ENCODE measurements around the gene C5orf52. TPM values are rescaled to one million over a fixed set of nuclear protein-coding genes. Genes with fewer than 3 reads are reported as not detected.
"Not testable (repeated sequence)": the region's sequence is repeated elsewhere in the genome, so short reads cannot be mapped to it uniquely, and the experiment has no call there.

C5orf52 gene
- total RNA-seq, 2 donors from 2014 or later = not detected

DNA sequence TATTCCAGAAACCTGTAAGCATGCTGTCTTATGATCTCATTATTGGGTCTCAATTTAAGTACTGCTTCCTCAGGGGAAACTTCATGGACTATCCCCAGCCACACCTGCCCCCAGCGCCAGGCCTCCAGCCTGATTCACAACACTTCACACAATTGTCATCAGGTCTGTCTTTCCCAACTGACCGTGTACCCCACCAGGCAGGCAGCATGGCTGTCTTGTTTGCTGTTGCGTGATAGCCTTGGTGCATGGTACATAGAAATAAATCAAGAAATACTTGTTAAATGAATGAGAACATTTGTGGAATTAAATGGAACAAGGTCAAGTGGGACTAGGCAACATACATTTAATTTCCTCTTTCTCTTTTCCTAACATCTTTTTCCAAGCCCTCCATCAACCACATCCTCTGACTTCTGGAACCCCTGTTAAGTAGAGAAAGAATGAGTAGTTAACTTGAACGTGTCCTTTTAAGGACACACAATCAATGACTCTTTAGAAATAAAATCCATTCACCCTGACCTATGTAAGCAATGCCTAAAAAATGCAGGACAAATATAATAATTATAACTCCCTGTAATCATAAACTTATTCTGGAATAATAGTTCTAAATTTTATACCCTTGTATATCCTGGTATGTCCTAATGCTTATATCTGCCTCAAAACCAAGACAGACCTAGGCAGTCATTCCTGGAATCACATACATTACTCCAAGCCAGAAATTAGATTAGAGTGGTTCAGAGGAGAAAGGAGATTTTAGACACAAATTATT is 42.7 kb downstream of the C5orf52 start:
- Mint-ChIP-seq H3K4me3 (no peak overlapping the region), H3K27me3 (no peaks in the 10 kb centered on the region), H3K27ac (peak overlapping the region; percentile 45), H3K4me1 (peaks cover 17% of the 10 kb centered on the region), H3K36me3 (ENCODE audit: low read depth) (no peaks in the 10 kb centered on the region)
- DNase-seq (no peak), ATAC-seq (no peak)
- H3K9me3 ChIP-seq (ENCODE audit: control insufficient read depth, low read length, poor library complexity, severe bottlenecking) = no peaks in the 10 kb centered on the region

GRCh38 chr5:157714596-157714864 is 43.2 kb downstream of the C5orf52 start:
- ATAC-seq (no peak), DNase-seq (no peak)
- Mint-ChIP-seq H3K36me3 (ENCODE audit: low read depth) (no peaks in the 10 kb centered on the region), H3K27me3 (no peaks in the 10 kb centered on the region), H3K27ac (peak overlapping the region; percentile 45), H3K4me3 (no peak overlapping the region), H3K4me1 (peaks cover 17% of the 10 kb centered on the region)
- H3K9me3 ChIP-seq (ENCODE audit: control insufficient read depth, low read length, poor library complexity, severe bottlenecking) = no peaks in the 10 kb centered on the region

DNA sequence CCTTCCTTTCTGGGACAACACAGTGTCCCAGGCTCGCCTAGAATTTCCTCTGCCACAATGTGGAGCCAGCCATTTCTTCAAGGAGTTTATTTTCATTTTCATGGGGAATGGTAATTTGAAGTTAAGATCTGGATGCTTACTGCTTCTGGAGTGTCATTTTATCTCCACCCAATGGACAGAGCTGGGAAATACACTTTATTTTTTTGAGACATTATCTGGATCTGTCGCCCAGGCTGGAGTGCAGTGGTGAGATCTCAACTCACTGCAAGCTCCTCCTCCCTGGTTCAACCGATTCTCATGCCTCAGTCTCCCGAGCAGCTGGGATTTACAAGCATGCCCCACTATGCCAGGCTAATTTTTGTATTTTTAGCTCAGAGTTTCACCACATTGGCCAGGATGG is 47.2 kb downstream of the C5orf52 start:
- DNase-seq = no peak
- Mint-ChIP-seq H3K4me1 (peaks cover 18% of the 10 kb centered on the region), H3K27me3 (no peaks in the 10 kb centered on the region), H3K27ac (peak overlapping the region; percentile 80), H3K36me3 (ENCODE audit: low read depth) (no peaks in the 10 kb centered on the region), H3K4me3 (peak overlapping the region; percentile 71)
- no peaks in the 10 kb centered on the region for H3K9me3 ChIP-seq (ENCODE audit: control insufficient read depth, low read length, poor library complexity, severe bottlenecking)
- peak; percentile 85 for ATAC-seq

GRCh38 chr5:157719245-157719644 is 47.9 kb downstream of the C5orf52 start:
- DNase-seq (no peak), ATAC-seq (no peak)
- Mint-ChIP-seq H3K27ac (no peak overlapping the region), H3K4me3 (no peak overlapping the region), H3K4me1 (peaks cover 20% of the 10 kb centered on the region), H3K27me3 (no peaks in the 10 kb centered on the region), H3K36me3 (ENCODE audit: low read depth) (peaks cover 2% of the 10 kb centered on the region)
- no peaks in the 10 kb centered on the region for H3K9me3 ChIP-seq (ENCODE audit: control insufficient read depth, low read length, poor library complexity, severe bottlenecking)

DNA sequence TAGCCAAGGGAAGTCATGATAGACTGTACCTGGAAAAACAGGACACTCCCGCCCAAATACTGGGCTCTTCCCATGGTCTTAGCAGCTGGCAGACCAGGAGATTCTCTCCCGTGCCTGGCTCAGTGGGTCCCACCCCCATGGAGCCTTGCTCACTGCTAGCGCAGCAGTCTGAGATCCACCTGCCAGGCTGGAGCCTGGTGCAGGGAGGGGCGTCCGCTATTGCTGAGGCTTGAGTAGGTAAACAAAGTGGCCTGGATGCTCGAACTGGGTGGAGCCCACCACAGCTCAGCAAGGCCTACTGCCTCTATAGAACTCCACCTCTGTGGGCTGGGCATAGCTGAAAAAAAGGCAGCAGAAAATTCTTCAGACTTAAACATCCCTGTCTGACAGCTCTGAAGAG is 49.8 kb downstream of the C5orf52 start:
- H3K27me3 Mint-ChIP-seq = no peaks in the 10 kb centered on the region
- DNase-seq (no peak), ATAC-seq (no peak)
- no peak overlapping the region for H3K27ac Mint-ChIP-seq
- H3K9me3 ChIP-seq (ENCODE audit: control insufficient read depth, low read length, poor library complexity, severe bottlenecking) = no peaks in the 10 kb centered on the region
- H3K4me3 Mint-ChIP-seq = no peak overlapping the region
- H3K4me1 Mint-ChIP-seq = peaks cover 20% of the 10 kb centered on the region
- H3K36me3 Mint-ChIP-seq (ENCODE audit: low read depth) = peaks cover 5% of the 10 kb centered on the region

DNA sequence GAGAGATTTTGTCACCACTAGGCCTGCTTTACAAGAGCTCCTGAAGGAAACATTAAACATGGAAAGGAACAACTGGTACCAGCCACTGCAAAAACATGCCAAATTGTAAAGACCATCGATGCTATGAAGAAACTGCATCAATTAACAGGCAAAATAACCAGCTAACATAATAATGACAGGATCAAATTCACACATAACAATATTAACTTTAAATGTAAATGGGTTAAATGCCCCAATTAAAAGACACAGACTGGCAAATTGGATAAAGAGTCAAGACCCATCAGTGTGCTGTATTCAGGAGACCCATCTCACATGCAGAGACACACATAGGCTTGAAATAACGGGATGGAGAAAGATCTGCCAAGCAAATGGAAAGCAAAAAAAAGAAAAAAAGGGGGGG is 51.6 kb downstream of the C5orf52 start:
- H3K27ac Mint-ChIP-seq; H3K9me3 ChIP-seq (ENCODE audit: control insufficient read depth, low read length, poor library complexity, severe bottlenecking); H3K4me3 Mint-ChIP-seq; ATAC-seq; H3K36me3 Mint-ChIP-seq (ENCODE audit: low read depth); H3K27me3 Mint-ChIP-seq; DNase-seq: not testable (repeated sequence)
- peaks cover 12% of the 10 kb centered on the region for H3K4me1 Mint-ChIP-seq

GRCh38 chr5:157726607-157727006 is 55.3 kb downstream of the C5orf52 start:
- not testable (repeated sequence) for H3K27me3 Mint-ChIP-seq; H3K4me1 Mint-ChIP-seq; H3K4me3 Mint-ChIP-seq; H3K36me3 Mint-ChIP-seq (ENCODE audit: low read depth); ATAC-seq; DNase-seq; H3K9me3 ChIP-seq (ENCODE audit: control insufficient read depth, low read length, poor library complexity, severe bottlenecking); H3K27ac Mint-ChIP-seq

DNA sequence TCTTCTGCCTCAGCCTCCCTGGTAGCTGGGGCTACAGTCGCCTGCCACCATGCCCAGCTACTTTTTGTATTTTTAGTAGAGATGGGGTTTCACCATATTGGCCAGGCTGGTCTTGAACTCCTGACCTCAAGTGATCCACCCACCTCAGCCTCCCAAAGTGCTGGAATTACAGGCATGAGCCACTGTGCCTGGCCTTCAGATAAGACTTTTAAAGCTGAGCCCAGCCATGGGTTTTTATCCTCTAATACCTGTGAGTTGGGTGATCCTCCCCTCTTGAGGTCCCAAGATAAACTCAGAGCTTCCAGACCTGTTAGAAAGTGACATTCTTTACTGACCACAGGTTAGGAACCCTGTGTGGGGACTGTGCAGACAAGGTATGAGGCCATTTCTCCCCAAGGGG is 56.5 kb downstream of the C5orf52 start:
- peaks cover 13% of the 10 kb centered on the region for H3K4me1 Mint-ChIP-seq
- H3K27ac Mint-ChIP-seq; H3K27me3 Mint-ChIP-seq; H3K9me3 ChIP-seq (ENCODE audit: control insufficient read depth, low read length, poor library complexity, severe bottlenecking); DNase-seq; H3K4me3 Mint-ChIP-seq; H3K36me3 Mint-ChIP-seq (ENCODE audit: low read depth); ATAC-seq: not testable (repeated sequence)

Other genes starting within 250 kb of the C5orf52 start
- gene NIPAL4, start 211.3 kb upstream of the C5orf52 start, total RNA-seq = 1 to 10 TPM; 1.5 to 2.3 TPM
- 100 to 1,000 TPM; 130 to 140 TPM for gene ADAM19, start 95.8 kb upstream of the C5orf52 start, total RNA-seq
- under 1 TPM in 1 of 2 donors, not detected in 1; 0.44 TPM for gene SOX30, start 19.1 kb upstream of the C5orf52 start, total RNA-seq
- 1 to 10 TPM; 5.2 to 5.5 TPM for gene THG1L, start 59.9 kb downstream of the C5orf52 start, total RNA-seq
- gene LSM11, start 72.2 kb downstream of the C5orf52 start, total RNA-seq = 1 to 10 TPM; 1.0 to 1.4 TPM
- 100 to 1,000 TPM in 1 of 2 donors, 10 to 100 TPM in 1; 92.7 to 102 TPM for gene CLINT1, start 187.6 kb downstream of the C5orf52 start, total RNA-seq